A673 (cell line): Measurements from ENCODE around the gene SFXN5.

ENCODE experiments used
- EZH2 ChIP-seq: fragments of 200-600 bp; sonication (generic); IDR thresholded peaks from 2 replicates; pipeline ENCODE4 v1.6.1; 2017; ENCODE audit warnings: borderline replicate concordance, low read depth, mild to moderate bottlenecking, mixed read lengths, antibody characterized with exemption, low read length; ENCODE audit not compliant: poor library complexity, severe bottlenecking
- TF ChIP-seq, protein P1 (sequence below): fragments of 300-800, 200-600 bp; sonication (generic); conservative IDR thresholded peaks from 2 replicates; pipeline ENCODE4 v1.5.1; 2017; ENCODE audit warnings: low read depth, mild to moderate bottlenecking, antibody characterized with exemption, low read length, moderate library complexity, mixed read lengths

DNA sequence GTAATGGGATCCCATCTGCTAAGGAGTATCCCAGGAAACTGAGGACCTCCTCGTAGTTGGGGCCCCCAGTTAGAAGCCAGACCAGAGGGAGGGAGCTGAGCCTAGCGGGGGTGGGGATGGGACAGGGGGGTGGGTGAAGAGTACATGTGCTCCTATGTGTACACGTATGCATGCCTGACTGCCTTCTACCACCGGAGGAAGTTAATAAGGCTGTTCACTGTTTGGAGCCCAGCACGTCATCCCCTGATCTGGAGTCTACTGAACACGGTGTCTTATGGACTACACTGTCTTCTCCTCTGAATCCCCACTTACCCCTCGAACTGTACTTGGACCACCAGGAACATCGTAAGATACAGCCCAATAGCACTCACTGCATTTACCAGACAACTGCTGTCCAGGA is 68.5 kb downstream of the SFXN5 start:
- TF ChIP-seq, protein P1, sequence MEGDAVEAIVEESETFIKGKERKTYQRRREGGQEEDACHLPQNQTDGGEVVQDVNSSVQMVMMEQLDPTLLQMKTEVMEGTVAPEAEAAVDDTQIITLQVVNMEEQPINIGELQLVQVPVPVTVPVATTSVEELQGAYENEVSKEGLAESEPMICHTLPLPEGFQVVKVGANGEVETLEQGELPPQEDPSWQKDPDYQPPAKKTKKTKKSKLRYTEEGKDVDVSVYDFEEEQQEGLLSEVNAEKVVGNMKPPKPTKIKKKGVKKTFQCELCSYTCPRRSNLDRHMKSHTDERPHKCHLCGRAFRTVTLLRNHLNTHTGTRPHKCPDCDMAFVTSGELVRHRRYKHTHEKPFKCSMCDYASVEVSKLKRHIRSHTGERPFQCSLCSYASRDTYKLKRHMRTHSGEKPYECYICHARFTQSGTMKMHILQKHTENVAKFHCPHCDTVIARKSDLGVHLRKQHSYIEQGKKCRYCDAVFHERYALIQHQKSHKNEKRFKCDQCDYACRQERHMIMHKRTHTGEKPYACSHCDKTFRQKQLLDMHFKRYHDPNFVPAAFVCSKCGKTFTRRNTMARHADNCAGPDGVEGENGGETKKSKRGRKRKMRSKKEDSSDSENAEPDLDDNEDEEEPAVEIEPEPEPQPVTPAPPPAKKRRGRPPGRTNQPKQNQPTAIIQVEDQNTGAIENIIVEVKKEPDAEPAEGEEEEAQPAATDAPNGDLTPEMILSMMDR = no peak
- no peak for TF ChIP-seq EZH2
